Measurements from ENCODE around the gene MCCC1.

DNA sequence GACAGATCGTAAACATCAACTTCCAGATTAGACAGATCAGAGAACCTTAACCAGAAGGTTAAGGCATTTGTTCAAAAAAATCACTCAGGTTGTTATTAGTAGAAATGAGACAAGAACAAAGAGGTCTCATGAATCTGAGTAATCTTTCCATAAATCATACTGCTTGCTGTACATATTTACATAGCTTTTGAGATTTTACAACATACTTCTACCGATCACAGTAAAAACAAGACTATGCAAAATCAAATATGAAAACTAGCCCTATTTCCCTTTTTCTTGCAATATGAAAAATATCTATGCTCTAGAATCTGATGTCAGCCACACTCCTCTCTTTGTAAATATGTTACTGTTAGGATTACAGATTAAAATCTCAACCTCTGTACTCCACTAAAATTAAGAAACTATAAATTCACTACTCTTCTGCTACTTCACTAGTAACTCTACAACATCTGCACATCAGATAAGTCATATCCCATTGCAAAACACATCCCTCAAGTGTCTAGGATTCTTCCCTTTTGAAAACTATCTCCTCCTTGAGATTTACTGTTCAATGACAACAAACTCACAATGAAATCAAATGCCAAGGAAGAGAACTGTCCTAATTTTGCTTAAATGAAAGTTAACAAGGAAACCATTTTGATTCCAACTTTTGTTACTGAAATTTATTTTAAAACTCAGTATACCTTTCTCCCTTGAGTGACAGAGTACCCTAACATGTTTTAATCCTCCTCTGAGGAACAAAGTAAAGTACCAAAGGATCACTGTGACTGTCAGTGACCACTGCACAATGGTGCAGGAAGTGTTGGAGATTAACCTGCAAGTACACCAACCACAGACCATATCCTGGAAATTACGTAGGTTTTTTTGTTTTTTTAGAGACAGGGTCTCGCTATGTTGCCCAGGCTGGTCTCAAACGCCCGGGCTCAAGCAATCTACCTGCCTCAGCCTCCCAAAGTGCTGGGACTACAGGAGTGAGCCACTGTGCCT, 131.8 kb downstream of the MCCC1 start:
- TF ChIP-seq, protein P1, sequence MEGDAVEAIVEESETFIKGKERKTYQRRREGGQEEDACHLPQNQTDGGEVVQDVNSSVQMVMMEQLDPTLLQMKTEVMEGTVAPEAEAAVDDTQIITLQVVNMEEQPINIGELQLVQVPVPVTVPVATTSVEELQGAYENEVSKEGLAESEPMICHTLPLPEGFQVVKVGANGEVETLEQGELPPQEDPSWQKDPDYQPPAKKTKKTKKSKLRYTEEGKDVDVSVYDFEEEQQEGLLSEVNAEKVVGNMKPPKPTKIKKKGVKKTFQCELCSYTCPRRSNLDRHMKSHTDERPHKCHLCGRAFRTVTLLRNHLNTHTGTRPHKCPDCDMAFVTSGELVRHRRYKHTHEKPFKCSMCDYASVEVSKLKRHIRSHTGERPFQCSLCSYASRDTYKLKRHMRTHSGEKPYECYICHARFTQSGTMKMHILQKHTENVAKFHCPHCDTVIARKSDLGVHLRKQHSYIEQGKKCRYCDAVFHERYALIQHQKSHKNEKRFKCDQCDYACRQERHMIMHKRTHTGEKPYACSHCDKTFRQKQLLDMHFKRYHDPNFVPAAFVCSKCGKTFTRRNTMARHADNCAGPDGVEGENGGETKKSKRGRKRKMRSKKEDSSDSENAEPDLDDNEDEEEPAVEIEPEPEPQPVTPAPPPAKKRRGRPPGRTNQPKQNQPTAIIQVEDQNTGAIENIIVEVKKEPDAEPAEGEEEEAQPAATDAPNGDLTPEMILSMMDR (IDR thresholded peaks at IDR 0.05; ENCODE audit: insufficient read depth, low read length, poor library complexity, severe bottlenecking), result no peak
- TF ChIP-seq EZH2phosphoT487 (conservative IDR thresholded peaks at IDR 0.05; ENCODE audit: low read length), result no peak
